Hypothalamus (tissue), 51 donors: Measurements from ENCODE around the gene PTPRT.
A peak's percentile ranks its signal among the peaks of the same experiment; 100 is the strongest.

Experiments
- DNase-seq, 51 donors: peaks; one replicate each; lab custom pipeline; 2025; lab: John Stamatoyannopoulos, UW

Gene PTPRT

GRCh38 chr20:42506397-42506796, 683.3 kb downstream of the PTPRT start:
- DNase-seq: no peak

GRCh38 chr20:42502591-42502990, 687.1 kb downstream of the PTPRT start:
- DNase-seq: no peak

GRCh38 chr20:42496595-42496994, 693.1 kb downstream of the PTPRT start:
- no peak for DNase-seq

- DNase-seq: no peak
These were observed 695.4 kb downstream of the PTPRT start for GRCh38 chr20:42494290-42494689.

GRCh38 chr20:42493001-42493400, 696.7 kb downstream of the PTPRT start:
- DNase-seq: no peak

- no peak for DNase-seq
These were observed 697.4 kb downstream of the PTPRT start for GRCh38 chr20:42492290-42492689.

- DNase-seq: no peak
These were observed 704.1 kb downstream of the PTPRT start for GRCh38 chr20:42485556-42485955.

- no peak for DNase-seq
These were observed 704.8 kb downstream of the PTPRT start for GRCh38 chr20:42484790-42485375.

- DNase-seq: peak in 1 of 51 donors; percentile 3
These were observed 705.4 kb downstream of the PTPRT start for GRCh38 chr20:42484335-42484734.

GRCh38 chr20:42483730-42484303, 705.9 kb downstream of the PTPRT start:
- DNase-seq: peak in 5 of 51 donors; percentile 1 to 13 (median 3)

GRCh38 chr20:42482808-42483207, 706.9 kb downstream of the PTPRT start:
- no peak for DNase-seq

GRCh38 chr20:42475773-42476172, 713.9 kb downstream of the PTPRT start:
- DNase-seq: no peak

- peak in 3 of 51 donors; percentile 2 to 7 (median 3) for DNase-seq
These were observed 715.1 kb downstream of the PTPRT start for GRCh38 chr20:42474646-42475045.

- DNase-seq: no peak
These were observed 717.5 kb downstream of the PTPRT start for GRCh38 chr20:42472198-42472597.

GRCh38 chr20:42461965-42462593, 727.6 kb downstream of the PTPRT start:
- no peak for DNase-seq

GRCh38 chr20:42461291-42461690, 728.4 kb downstream of the PTPRT start:
- no peak for DNase-seq

GRCh38 chr20:42447270-42447669, 742.4 kb downstream of the PTPRT start:
- DNase-seq: no peak

GRCh38 chr20:42444799-42445198, 744.9 kb downstream of the PTPRT start:
- no peak for DNase-seq

GRCh38 chr20:42443200-42443599, 746.5 kb downstream of the PTPRT start:
- DNase-seq: no peak

GRCh38 chr20:42442716-42443115, 747.0 kb downstream of the PTPRT start:
- DNase-seq: peak in 1 of 51 donors; percentile 14

- peak in 18 of 51 donors; percentile 1 to 62 (median 20) for DNase-seq
These were observed 747.8 kb downstream of the PTPRT start for GRCh38 chr20:42441864-42442331.
